ENCODE results near the gene AGAP4.
"Not testable (repeated sequence)": the region's sequence is repeated elsewhere in the genome, so short reads cannot be mapped to it uniquely, and the experiment has no call there.

The AGAP4 gene

DNA sequence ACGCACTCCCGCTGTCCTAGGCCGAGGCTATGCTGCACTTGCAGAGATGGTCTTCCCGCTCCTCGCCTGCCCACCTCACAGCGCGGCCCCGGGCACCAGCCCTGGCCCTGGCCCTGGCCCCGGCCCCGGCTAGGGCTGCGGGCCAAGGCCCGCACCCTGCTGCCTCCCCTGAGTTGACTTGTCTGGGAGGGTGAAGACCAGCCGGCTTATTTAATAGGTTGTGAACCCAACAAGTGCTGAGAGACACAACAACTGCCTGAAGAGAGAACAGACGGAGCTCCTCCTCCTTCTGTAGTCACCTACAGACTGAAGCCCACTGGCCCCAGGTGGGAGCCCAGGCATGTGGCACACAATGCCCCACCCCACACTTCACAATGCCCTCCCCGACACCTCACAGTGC is at the start of gene AGAP4:
Gene AGAP4 (minus strand): TSS at position 101 of the 400 bp plus-strand sequence. CDS start 153 bp downstream, outside the sequence.
- not testable (repeated sequence) for H3K9me3 ChIP-seq (ENCODE audit: control insufficient read depth in 2 of 2, low read length in 2 of 2); H3K9ac ChIP-seq (ENCODE audit: low read depth in 1 of 2, low read length in 2 of 2); H3K4me3 ChIP-seq (ENCODE audit: low read length in 2 of 2); H3K4me1 ChIP-seq (ENCODE audit: control insufficient read depth in 2 of 2, insufficient read depth in 2 of 2, low read length in 2 of 2); H3K36me3 ChIP-seq (ENCODE audit: control insufficient read depth in 2 of 2, insufficient read depth in 2 of 2, low read length in 2 of 2); H3K27ac ChIP-seq (ENCODE audit: low read depth in 2 of 2, low read length in 2 of 2); H3K27me3 ChIP-seq (ENCODE audit: control insufficient read depth in 2 of 2, insufficient read depth in 2 of 2, low read length in 2 of 2)

DNA sequence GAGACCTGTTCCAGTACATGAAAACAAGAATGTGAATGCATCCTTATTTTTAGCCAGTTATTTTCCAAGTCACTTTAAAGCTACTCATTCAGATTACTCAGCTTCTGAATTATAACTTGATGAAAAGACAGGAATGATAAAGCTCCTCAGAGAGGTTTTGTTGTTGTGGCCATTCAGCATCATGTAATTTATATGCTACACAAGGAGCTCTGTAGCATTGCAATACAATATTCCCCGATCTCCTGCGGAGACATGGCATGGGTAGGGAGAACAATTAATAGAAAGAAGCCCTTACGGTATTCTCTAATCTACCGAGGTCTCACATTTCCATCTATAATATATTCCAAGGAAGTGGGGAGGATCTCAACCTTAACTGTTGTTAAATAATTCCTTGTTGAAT is 43.4 kb upstream of the AGAP4 start:
- not testable (repeated sequence) for H3K4me1 ChIP-seq (ENCODE audit: control insufficient read depth in 2 of 2, insufficient read depth in 2 of 2, low read length in 2 of 2); H3K4me3 ChIP-seq (ENCODE audit: low read length in 2 of 2); H3K27me3 ChIP-seq (ENCODE audit: control insufficient read depth in 2 of 2, insufficient read depth in 2 of 2, low read length in 2 of 2); H3K36me3 ChIP-seq (ENCODE audit: control insufficient read depth in 2 of 2, insufficient read depth in 2 of 2, low read length in 2 of 2); H3K9ac ChIP-seq (ENCODE audit: low read depth in 1 of 2, low read length in 2 of 2); H3K9me3 ChIP-seq (ENCODE audit: control insufficient read depth in 2 of 2, low read length in 2 of 2); H3K27ac ChIP-seq (ENCODE audit: low read depth in 2 of 2, low read length in 2 of 2)

DNA sequence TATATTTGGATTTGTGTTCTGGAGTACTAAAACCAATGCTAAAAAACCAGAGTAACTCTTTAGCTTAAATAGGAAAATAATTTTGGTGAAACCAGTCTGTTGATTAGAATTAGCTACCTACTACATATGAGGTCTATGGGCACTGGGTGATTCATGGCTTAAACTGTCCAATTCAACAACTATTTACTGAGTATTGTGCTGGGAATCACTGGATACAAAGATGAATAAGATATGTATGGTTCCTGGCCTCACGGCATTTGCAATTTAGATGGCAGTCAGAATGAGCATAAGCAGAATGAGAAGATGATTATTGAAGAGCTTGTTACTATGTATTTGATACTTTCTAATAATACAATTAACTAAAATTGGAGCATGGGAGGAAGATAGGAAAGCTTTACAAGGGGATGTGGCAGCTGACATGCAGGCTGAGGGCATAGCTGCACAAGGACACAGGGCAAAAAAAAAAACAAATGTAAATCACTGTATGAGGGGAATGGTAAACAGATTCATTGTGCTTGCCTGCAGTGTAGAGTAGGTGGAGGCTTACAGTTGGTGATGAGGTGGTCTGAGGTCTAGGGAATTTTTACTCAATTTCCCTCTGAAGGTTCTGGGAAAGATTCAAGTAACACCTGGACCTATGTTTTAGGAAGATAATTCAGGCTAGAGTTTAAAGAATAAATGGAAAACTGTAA is 42.4 kb upstream of the AGAP4 start:
- not testable (repeated sequence) for H3K9ac ChIP-seq (ENCODE audit: low read depth in 1 of 2, low read length in 2 of 2); H3K4me1 ChIP-seq (ENCODE audit: control insufficient read depth in 2 of 2, insufficient read depth in 2 of 2, low read length in 2 of 2); H3K4me3 ChIP-seq (ENCODE audit: low read length in 2 of 2); H3K9me3 ChIP-seq (ENCODE audit: control insufficient read depth in 2 of 2, low read length in 2 of 2); H3K36me3 ChIP-seq (ENCODE audit: control insufficient read depth in 2 of 2, insufficient read depth in 2 of 2, low read length in 2 of 2); H3K27ac ChIP-seq (ENCODE audit: low read depth in 2 of 2, low read length in 2 of 2); H3K27me3 ChIP-seq (ENCODE audit: control insufficient read depth in 2 of 2, insufficient read depth in 2 of 2, low read length in 2 of 2)

DNA sequence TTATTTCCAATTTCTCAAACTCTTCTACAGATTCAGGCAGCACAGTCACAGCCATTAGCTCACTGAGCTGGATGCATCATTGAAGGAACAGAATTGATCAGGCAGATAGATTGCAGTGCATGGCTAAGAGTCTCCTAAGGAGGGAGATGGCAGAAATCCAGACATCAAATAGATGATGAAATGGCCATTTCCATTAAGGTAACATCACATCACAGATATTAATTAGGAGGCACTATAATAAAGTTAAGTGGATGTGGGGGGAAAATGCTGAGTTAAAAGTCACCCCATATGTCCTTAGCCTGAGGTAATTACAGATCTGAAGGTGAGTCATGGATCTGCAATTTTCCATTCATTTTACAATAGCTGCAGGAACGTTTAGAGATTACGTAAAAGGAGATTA is 35.6 kb upstream of the AGAP4 start:
- H3K27me3 ChIP-seq (ENCODE audit: control insufficient read depth in 2 of 2, insufficient read depth in 2 of 2, low read length in 2 of 2); H3K4me1 ChIP-seq (ENCODE audit: control insufficient read depth in 2 of 2, insufficient read depth in 2 of 2, low read length in 2 of 2); H3K27ac ChIP-seq (ENCODE audit: low read depth in 2 of 2, low read length in 2 of 2); H3K9me3 ChIP-seq (ENCODE audit: control insufficient read depth in 2 of 2, low read length in 2 of 2); H3K36me3 ChIP-seq (ENCODE audit: control insufficient read depth in 2 of 2, insufficient read depth in 2 of 2, low read length in 2 of 2); H3K4me3 ChIP-seq (ENCODE audit: low read length in 2 of 2); H3K9ac ChIP-seq (ENCODE audit: low read depth in 1 of 2, low read length in 2 of 2): not testable (repeated sequence)

DNA sequence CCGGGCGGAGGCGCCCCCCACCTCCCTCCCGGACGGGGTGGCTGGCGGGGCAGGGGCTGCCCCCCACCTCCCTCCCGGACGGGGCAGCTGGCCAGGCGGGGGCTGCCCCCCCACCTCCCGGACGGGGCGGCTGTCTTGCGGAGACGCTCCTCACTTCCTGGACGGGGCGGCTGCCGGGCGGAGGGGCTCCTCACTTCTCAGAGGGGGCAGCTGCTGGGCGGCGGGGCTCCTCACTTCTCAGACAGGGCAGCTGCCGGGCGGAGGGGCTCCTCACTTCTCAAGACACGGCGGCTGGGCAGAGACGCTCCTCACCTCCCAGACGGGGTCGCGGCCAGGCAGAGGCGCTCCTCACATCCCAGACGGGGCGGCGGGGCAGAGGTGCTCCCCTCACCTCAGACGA is 18.1 kb upstream of the AGAP4 start:
- not testable (repeated sequence) for H3K4me1 ChIP-seq (ENCODE audit: control insufficient read depth in 2 of 2, insufficient read depth in 2 of 2, low read length in 2 of 2); H3K9ac ChIP-seq (ENCODE audit: low read depth in 1 of 2, low read length in 2 of 2); H3K27me3 ChIP-seq (ENCODE audit: control insufficient read depth in 2 of 2, insufficient read depth in 2 of 2, low read length in 2 of 2); H3K36me3 ChIP-seq (ENCODE audit: control insufficient read depth in 2 of 2, insufficient read depth in 2 of 2, low read length in 2 of 2); H3K9me3 ChIP-seq (ENCODE audit: control insufficient read depth in 2 of 2, low read length in 2 of 2); H3K27ac ChIP-seq (ENCODE audit: low read depth in 2 of 2, low read length in 2 of 2); H3K4me3 ChIP-seq (ENCODE audit: low read length in 2 of 2)

DNA sequence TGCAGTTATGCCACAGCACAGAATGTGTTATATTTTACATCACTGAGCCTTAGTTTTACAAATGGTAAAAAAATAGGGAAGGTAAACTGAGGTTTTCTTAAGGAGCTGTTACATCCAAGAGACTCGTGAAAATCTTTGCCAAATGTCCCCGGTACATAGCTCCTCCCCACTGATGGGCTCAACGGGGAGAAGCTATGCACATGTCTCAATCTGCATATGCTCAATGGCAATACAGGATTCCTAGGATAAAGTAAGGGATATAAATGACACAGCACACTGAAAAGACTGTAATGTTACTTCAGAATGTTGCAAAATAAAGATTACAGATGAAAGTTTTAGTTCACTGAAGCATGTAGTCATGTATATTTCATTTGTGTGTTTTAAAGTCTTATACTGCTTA is 17.0 kb upstream of the AGAP4 start:
- H3K27me3 ChIP-seq (ENCODE audit: control insufficient read depth in 2 of 2, insufficient read depth in 2 of 2, low read length in 2 of 2); H3K9ac ChIP-seq (ENCODE audit: low read depth in 1 of 2, low read length in 2 of 2); H3K27ac ChIP-seq (ENCODE audit: low read depth in 2 of 2, low read length in 2 of 2); H3K4me3 ChIP-seq (ENCODE audit: low read length in 2 of 2); H3K36me3 ChIP-seq (ENCODE audit: control insufficient read depth in 2 of 2, insufficient read depth in 2 of 2, low read length in 2 of 2); H3K4me1 ChIP-seq (ENCODE audit: control insufficient read depth in 2 of 2, insufficient read depth in 2 of 2, low read length in 2 of 2); H3K9me3 ChIP-seq (ENCODE audit: control insufficient read depth in 2 of 2, low read length in 2 of 2): not testable (repeated sequence)

DNA sequence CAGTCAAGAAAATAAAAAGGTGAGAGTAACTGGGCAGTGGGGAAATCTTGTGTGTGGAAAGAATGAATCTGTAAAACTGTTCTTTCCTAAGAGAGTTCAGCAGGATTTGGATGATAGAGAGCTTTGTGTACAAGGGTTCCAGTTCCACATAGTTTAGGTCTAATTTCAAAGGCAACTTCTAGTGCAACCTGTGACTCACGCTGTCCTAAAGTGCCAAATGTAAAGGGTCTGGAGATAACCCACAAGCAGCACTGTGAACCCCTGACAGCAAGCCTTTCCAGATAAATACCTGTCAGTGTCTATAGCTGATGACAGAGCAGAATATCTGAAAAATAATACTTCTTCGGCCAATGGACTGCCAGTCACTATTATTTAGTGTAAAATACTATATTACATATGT is 16.3 kb upstream of the AGAP4 start:
- not testable (repeated sequence) for H3K4me1 ChIP-seq (ENCODE audit: control insufficient read depth in 2 of 2, insufficient read depth in 2 of 2, low read length in 2 of 2); H3K27me3 ChIP-seq (ENCODE audit: control insufficient read depth in 2 of 2, insufficient read depth in 2 of 2, low read length in 2 of 2); H3K9me3 ChIP-seq (ENCODE audit: control insufficient read depth in 2 of 2, low read length in 2 of 2); H3K4me3 ChIP-seq (ENCODE audit: low read length in 2 of 2); H3K36me3 ChIP-seq (ENCODE audit: control insufficient read depth in 2 of 2, insufficient read depth in 2 of 2, low read length in 2 of 2); H3K9ac ChIP-seq (ENCODE audit: low read depth in 1 of 2, low read length in 2 of 2); H3K27ac ChIP-seq (ENCODE audit: low read depth in 2 of 2, low read length in 2 of 2)

DNA sequence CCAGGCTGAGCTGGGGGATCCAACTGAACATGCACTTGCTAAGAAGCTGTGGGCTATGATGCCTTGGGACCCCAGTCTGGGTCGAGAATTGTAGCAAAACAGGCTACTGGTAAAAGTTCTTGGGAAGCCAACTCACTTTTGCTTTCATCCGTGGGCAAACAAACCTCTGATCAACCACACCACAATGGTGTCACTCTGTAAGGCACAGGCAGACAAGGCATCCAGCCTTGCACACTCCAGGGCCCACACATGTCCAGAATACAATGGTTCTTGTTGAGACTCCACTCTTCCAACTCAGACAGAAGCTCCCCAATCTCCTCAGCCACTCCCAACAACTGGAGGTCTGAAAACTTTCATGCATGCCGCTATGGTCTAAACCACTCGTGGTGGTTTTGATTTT is 10.6 kb upstream of the AGAP4 start:
- not testable (repeated sequence) for H3K9ac ChIP-seq (ENCODE audit: low read depth in 1 of 2, low read length in 2 of 2); H3K4me1 ChIP-seq (ENCODE audit: control insufficient read depth in 2 of 2, insufficient read depth in 2 of 2, low read length in 2 of 2); H3K27me3 ChIP-seq (ENCODE audit: control insufficient read depth in 2 of 2, insufficient read depth in 2 of 2, low read length in 2 of 2); H3K27ac ChIP-seq (ENCODE audit: low read depth in 2 of 2, low read length in 2 of 2); H3K9me3 ChIP-seq (ENCODE audit: control insufficient read depth in 2 of 2, low read length in 2 of 2); H3K36me3 ChIP-seq (ENCODE audit: control insufficient read depth in 2 of 2, insufficient read depth in 2 of 2, low read length in 2 of 2); H3K4me3 ChIP-seq (ENCODE audit: low read length in 2 of 2)

DNA sequence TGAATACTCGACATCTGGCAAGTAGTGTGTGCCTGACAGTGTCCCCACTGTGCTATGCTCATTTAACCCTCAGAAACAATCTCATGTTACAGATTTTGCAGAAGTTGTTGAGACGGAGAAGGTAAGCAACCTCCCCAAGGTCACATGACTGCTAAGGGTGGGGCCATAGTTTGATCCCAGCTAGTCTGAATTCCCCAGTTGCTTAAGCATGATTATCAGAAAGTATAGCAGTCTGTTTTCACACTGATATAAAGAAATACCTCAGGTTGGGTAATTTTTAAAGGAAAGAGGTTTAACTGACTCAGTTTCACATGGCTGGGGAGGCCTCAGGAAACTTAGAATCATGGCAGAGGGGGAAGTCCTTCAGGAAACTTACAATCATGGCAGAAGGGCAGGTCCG is 1.2 kb upstream of the AGAP4 start:
- not testable (repeated sequence) for H3K4me1 ChIP-seq (ENCODE audit: control insufficient read depth in 2 of 2, insufficient read depth in 2 of 2, low read length in 2 of 2); H3K9me3 ChIP-seq (ENCODE audit: control insufficient read depth in 2 of 2, low read length in 2 of 2); H3K36me3 ChIP-seq (ENCODE audit: control insufficient read depth in 2 of 2, insufficient read depth in 2 of 2, low read length in 2 of 2); H3K27ac ChIP-seq (ENCODE audit: low read depth in 2 of 2, low read length in 2 of 2); H3K27me3 ChIP-seq (ENCODE audit: control insufficient read depth in 2 of 2, insufficient read depth in 2 of 2, low read length in 2 of 2); H3K4me3 ChIP-seq (ENCODE audit: low read length in 2 of 2); H3K9ac ChIP-seq (ENCODE audit: low read depth in 1 of 2, low read length in 2 of 2)

DNA sequence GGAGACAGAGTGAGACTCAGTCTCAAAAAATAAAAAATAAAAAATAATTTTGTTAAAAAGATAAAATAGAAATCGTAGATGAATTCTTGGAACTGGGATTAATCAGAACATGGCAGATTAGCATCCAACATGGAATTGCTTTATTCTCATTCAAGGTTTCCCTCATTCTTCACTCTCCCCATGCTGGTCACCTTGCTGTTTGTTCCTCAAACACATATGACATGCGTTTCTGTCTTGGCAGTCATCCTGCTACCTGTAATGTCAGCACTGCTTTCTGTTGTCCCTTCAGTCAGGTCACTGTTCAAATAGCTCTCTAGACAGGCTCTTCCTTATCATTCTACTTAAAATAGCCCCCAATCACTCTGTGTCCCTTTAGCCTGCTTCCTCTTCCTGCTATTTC is 24.4 kb downstream of the AGAP4 start:
- H3K27me3 ChIP-seq (ENCODE audit: control insufficient read depth in 2 of 2, insufficient read depth in 2 of 2, low read length in 2 of 2); H3K9me3 ChIP-seq (ENCODE audit: control insufficient read depth in 2 of 2, low read length in 2 of 2); H3K36me3 ChIP-seq (ENCODE audit: control insufficient read depth in 2 of 2, insufficient read depth in 2 of 2, low read length in 2 of 2); H3K27ac ChIP-seq (ENCODE audit: low read depth in 2 of 2, low read length in 2 of 2); H3K9ac ChIP-seq (ENCODE audit: low read depth in 1 of 2, low read length in 2 of 2); H3K4me3 ChIP-seq (ENCODE audit: low read length in 2 of 2); H3K4me1 ChIP-seq (ENCODE audit: control insufficient read depth in 2 of 2, insufficient read depth in 2 of 2, low read length in 2 of 2): not testable (repeated sequence)

All from mucosa of rectum (tissue), 2 donors.